ENCODE data around the gene SMAD6.

DNA sequence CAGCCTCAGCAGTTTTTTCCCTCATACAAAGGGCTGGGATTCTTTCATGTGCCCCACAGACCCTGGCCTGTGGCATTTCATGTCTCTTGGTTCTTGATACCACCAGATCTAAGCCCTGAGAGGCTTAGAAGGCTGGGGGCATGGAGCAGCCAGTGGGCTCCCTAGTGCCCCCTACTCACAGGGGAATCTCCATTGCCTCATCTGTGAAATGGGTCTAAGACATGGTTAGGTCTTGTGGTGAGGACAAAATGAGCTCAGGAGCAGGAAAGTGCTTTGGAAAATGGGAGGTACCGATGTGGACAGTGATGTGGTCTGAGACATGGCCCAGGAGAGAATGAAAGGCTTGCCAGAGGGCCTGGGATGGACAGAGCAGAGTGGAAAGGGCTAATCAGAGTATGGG is 94.3 kb downstream of the SMAD6 start:
- TF ChIP-seq GATA2 (IDR thresholded peaks at IDR 0.05; ENCODE audit: low read depth, low read length), result no peak
- TF ChIP-seq GATA3 (IDR thresholded peaks at IDR 0.05; ENCODE audit: low read depth, low read length), result no peak
